CD4-positive, alpha-beta T cell treated with Interleukin-2 at 100 ng/mL for 4 hours (primary cell): ENCODE measurements around the gene TCF15.
A peak's percentile ranks its signal among the peaks of the same experiment; 100 is the strongest.
"Not testable (repeated sequence)": the region's sequence is repeated elsewhere in the genome, so short reads cannot be mapped to it uniquely, and the experiment has no call there.

Source experiments
- DNase-seq: peaks from one replicate; pipeline ENCODE4 v3.0.0-alpha.2; 2020; ENCODE audit warnings: low spot score

TCF15 gene

DNA sequence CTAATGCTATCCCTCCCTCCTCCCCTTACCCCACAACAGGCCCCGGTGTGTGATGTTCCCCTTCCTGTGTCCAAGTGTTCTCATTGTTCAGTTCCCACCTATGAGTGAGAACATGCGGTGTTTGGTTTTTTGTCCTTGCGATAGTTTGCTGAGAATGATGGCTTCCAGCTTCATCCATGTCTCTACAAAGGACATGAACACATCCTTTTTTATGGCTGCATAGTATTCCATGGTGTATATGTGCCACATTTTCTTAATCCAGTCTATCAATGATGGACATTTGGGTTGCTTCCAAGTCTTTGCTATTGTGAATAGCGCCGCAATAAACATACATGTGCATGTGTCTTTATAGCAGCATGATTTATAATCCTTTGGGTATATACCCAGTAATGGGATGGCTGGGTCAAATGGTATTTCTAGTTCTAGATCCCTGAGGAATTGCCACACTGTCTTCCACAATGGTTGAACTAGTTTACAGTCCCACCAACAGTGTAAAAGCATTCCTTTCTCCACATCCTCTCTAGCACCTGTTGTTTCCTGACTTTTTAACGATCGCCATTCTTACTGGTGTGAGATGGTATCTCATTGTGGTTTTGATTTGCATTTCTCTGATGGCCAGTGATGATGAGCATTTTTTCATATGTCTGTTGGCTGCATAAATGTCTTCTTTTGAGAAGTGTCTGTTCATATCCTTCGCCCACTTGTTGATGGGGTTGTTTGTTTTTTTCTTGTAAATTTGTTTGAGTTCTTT, 31.0 kb downstream of the TCF15 start:
- not testable (repeated sequence) for DNase-seq

DNA sequence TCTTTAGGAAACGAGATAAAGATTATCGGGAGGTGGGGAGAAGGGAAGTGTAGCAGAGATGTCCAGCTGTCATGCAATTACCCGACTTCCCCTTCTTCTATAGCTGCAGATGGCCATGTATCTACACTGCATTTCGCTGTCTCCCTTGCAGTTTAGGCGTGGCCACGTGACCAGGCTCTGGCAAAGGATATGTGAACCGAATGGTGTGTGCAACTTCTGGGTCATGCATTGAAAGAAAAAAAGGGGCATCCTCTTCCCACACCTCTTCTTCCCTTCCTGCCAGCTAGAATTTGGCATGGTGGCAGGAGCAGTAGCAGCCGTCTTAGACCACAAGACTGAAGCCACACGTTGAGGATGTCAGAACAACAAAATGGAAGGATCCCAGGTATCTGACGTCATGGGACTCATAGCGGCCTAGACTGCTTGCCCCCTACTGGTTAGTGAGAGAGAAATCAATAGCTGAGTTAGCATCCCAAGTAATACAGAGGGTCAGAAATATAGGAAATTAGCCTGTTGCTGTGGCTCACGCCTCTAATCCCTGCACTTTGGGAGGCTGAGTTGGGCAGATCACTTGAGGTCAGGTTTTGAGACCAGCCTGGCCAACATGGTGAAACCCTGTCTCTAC, 32.8 kb downstream of the TCF15 start:
- DNase-seq = no peak

GRCh38 chr20:576156-576555, 34.0 kb downstream of the TCF15 start:
- DNase-seq = no peak

- no peak for DNase-seq
These were observed 34.9 kb downstream of the TCF15 start for GRCh38 chr20:575230-575629.

DNA sequence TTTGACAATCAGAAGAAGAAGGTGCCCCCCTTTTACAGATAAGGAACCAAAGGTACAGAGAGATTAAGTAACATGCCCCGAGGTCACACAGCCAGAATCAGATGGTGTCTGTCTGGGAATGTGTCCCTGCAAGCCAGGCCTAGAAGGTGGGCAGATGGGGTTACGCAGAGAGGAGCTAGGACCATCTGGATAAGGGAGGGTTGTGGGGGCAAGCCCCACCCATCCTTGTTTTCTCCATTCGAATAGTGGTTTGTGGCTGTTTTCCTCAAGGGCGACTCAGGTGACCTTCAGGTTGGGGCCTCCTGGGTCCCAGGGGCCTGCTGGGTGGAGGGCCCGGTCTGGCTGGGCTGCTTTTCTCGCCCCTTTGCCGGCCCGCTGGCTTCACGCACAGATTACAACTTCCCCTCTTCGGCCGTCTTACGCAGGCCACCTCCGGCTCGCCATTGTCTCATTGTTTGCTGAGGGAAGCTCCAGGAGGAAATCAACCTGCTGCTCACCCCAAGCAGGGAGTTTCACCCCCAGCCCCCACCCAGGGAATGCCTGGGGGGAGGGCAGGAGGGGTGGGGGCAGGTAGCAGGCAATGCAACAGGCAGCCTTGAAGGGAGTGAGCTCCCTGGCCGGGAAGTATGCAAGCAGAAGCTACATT, 35.7 kb downstream of the TCF15 start:
- no peak for DNase-seq

- no peak for DNase-seq
These were observed 36.5 kb downstream of the TCF15 start for GRCh38 chr20:573414-574296.

DNA sequence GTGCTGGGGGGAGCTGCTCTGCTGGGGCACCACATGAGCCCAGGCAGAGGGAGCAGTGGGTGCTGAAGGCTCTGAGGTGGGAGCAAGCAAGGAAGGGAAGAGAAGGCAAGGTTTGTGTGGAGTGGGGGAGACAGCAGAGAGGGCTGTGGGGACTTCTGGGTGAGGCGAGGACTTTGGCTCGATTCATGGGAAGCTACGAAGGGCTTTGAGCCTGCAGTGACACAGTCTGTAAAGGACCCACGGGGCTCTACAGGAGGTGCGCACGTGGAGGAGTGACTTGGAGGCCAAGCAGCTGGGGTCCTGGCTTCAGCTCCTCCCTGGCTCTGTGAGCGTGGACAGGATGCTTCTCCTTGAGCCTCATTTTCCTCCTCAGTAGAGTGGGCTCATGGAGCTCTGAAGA, 37.4 kb downstream of the TCF15 start:
- no peak for DNase-seq

GRCh38 chr20:571754-572441, 38.2 kb downstream of the TCF15 start:
- DNase-seq = no peak

DNA sequence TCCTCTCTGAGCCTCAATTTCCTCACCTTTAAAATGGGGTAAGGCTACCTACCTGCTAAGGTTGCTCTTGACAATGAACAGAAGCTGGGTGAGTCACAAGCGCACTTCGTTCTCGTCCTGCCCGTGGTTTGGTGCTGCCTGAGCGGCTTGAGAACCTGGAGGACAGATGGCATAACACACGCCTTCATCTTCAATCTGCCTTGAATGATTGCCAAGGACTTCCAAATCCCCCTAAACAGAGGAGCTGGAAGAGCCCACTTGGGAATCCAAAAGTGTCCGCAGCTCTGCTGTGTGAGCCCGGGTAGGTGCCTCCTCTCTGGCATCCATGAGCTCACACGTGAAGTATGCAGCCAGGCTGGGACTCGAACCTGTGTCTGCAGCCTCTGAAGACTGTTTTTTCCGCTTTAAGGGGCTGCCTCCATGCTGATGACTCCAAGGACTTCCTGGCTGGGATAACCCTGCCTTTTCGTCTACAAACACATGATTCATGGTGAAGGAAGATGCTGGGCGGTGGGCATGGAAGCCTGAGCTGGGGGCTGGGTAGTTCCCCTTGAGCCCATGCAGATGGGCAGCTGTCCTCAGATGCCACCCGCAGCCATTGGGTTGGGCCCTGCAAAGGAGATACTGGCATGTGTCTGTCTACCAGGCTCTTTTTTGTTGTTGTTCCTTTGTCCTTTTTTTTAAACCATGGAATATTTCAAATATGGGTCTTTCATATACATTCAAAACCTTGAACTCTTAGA, 41.3 kb downstream of the TCF15 start:
- no peak for DNase-seq

DNA sequence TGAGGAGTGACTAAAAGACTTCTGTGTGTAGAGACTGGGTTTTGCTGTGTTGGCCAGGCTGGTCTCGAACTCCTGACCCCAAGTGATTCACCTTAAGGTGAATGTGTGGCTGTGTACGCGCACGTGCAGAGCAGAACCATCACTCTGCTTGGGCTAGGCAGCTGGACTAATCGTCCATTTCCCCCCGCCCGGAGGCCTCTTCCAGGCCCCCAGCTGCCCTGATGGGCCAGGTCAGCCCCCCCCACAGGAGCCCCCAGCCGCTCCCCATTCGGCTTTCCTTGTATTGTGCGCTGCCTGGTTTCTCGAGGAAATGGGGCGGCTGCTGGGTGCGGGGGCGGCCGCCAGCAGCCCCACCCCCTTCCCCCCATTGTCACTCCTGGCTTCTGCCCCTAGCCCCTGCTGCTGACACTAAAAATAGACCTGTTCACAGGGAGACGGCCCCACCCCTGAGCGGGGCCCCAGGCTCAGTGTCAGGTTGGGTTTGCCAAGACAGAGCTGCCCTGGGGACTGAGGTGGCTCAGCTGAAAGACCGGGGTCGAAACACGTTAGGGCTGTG, 41.9 kb downstream of the TCF15 start:
- no peak for DNase-seq

- no peak for DNase-seq
These were observed 45.9 kb downstream of the TCF15 start for GRCh38 chr20:564192-564591.

DNA sequence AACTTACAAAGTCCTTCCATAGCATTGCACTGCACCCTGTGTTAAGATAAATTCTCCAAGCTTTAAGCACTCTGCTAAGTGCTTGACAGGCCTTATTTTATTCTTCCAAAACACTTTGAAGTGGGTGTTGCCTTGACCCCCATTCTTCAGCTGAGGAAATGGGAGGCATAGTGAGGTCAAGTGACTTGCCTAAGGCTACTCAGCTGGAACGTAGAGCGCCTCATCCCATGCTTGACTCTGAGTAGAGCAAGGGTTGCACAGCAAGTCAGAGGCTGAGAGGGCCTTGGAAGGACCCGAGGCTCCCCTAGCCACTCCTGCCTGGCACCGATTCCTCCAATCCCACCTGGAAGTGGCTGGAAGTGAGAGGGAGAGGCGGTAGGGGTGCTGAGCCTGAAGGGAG, 46.9 kb downstream of the TCF15 start:
- DNase-seq = no peak

DNA sequence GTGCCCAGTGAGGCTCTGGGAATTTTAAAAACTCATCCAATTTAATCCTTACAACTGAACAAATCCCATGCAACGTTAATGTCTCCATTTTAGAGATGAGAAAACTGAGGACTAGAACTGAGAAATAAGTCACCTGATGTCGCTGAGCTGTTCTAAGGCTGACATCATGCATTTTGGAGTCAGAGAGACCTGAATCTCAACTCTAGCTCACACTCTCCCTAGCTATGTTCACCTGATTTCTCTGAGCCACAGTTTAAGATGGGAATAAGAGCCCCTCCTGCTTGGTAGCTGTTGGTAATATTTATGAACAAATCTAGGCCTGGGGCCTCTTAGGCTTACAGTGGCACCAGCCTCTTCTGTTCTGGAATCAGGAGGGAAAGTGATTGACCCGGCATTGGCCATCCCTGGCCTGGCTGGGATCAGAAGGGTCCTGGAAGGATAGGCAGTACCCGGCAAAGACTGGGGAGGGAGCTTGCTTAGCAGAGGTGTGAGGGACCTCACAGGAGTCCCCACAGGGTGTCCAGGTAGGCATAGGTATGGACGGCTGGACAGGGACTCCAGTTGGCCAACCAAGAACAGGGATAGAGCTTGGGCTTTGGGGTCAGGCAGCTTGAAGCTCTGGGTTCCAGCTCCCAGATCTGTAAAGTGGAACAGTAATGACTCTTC, 47.7 kb downstream of the TCF15 start:
- DNase-seq = no peak

DNA sequence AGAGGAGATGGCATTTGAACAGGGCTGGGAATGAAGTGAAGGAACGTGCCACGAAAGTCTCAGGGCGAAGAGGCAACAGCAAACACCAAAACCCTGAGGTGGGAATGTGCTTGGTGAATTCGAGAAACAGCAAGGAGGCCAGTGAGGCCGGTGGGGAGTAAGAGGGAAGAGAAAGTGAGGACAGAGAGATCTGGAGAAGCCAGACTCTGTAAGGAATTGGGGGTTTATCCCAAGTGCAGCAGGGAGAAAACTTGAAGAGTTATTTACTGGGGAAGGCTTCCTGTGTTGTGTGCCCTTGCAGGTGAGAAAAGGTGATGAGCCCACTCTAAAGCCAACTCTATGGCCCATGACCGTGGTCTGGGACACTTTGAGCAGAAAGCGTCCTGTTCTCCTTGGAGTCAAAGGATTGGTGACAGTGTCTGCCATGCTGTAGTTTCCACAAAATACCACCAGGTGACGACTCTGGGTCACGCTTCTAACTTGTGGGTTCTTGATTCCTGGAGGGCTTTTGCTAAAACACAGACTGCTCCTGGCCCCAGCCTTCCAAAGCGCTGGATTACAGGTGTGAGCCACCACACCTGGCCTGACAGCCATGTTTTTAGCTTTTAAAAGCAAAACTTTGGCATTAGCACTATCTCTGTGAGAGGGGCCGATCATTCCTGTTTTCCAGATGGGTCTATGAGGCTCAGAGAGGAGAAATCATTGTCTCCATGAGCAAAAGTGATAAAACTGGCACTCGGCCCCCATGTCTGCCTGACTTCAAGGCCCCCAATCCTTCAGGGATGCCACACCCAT, 48.5 kb downstream of the TCF15 start:
- DNase-seq = peak; percentile 38

GRCh38 chr20:560680-561079, 49.4 kb downstream of the TCF15 start:
- DNase-seq = no peak

- DNase-seq = no peak
These were observed 52.0 kb downstream of the TCF15 start for GRCh38 chr20:558117-558516.

GRCh38 chr20:556984-557383, 53.1 kb downstream of the TCF15 start:
- no peak for DNase-seq

DNA sequence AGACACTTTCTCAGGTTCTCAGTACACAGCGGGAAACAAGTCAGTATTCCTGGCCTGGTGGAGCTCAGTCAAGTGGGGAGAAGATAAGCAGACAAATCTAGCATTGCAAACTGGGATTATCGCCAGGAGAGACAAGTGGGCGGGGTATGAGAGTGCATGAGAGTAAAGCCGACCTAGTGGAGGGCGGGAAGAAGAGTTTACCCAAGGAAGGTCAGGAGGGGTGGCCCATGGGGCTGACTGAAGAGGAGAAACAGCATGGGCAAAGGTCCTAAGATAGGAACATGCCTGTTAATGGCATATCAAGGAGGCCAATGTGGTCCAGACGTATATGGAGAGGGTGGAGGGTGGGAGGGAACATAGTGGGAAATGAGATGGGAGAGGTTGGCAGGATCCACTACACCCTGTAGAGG, 54.1 kb downstream of the TCF15 start:
- DNase-seq = no peak
